Measurements from ENCODE around the gene RAD1.

DNA sequence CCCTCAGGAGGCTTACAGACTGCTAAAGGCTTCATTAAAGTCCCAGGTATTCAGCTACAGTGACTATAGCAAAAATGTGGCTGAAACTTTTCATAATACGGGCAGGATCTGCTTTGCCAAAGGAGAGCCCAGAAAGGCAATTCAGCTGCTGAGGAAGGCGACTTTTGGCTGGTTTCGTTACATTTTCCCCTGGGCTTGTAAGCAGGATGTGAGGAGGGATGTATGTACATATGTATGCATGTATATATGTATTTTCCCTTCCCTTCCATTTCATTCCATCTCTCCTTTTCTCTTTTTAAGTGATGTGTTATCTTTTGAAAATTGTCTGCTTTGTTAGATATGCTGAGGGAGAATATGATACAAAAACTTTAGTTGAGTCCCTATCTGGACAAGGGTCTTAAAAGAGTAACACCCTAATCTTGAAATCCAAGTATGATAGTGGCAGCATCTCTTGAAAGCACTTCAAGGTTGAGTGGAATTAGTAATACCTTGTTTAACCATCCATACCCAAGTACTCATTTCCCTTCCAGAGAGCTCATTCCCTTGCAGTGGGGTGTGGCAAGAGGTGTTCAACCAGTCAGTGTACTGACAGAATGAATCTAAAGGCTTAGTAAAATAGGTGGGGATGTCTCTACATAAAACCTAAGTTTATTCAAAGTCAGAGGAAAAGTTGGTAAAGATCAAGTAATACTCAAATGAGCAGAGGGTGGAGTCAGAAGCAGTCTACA is 28.7 kb downstream of the RAD1 start:
- TF ChIP-seq, protein P1, sequence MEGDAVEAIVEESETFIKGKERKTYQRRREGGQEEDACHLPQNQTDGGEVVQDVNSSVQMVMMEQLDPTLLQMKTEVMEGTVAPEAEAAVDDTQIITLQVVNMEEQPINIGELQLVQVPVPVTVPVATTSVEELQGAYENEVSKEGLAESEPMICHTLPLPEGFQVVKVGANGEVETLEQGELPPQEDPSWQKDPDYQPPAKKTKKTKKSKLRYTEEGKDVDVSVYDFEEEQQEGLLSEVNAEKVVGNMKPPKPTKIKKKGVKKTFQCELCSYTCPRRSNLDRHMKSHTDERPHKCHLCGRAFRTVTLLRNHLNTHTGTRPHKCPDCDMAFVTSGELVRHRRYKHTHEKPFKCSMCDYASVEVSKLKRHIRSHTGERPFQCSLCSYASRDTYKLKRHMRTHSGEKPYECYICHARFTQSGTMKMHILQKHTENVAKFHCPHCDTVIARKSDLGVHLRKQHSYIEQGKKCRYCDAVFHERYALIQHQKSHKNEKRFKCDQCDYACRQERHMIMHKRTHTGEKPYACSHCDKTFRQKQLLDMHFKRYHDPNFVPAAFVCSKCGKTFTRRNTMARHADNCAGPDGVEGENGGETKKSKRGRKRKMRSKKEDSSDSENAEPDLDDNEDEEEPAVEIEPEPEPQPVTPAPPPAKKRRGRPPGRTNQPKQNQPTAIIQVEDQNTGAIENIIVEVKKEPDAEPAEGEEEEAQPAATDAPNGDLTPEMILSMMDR (IDR thresholded peaks at IDR 0.05) = no peak
- TF ChIP-seq EP300 (IDR thresholded peaks at IDR 0.05) (no peak), POLR2A (IDR thresholded peaks at IDR 0.05) (no peak)

All from stomach (tissue), 4 donors.